HFF-Myc (cell line): ENCODE results near the gene TMEM106C.

Experiments used
- DNase-seq: peaks from one replicate; pipeline ENCODE4 v3.0.0-alpha.2; 2011; ENCODE audit warnings: low read depth; ENCODE audit errors: extremely low read depth
- H3K4me3 ChIP-seq: replicated peaks from 2 replicates; pipeline ENCODE4 v1.5.1; 2011; ENCODE audit warnings: low read depth, mild to moderate bottlenecking, control low read depth, low read length
- TF ChIP-seq, protein P1 (sequence below): IDR thresholded peaks from 2 replicates; pipeline ENCODE4 v1.5.1; 2012; ENCODE audit warnings: mild to moderate bottlenecking, low read depth, low read length, control low read depth; ENCODE audit errors: missing control alignments

Gene TMEM106C

DNA sequence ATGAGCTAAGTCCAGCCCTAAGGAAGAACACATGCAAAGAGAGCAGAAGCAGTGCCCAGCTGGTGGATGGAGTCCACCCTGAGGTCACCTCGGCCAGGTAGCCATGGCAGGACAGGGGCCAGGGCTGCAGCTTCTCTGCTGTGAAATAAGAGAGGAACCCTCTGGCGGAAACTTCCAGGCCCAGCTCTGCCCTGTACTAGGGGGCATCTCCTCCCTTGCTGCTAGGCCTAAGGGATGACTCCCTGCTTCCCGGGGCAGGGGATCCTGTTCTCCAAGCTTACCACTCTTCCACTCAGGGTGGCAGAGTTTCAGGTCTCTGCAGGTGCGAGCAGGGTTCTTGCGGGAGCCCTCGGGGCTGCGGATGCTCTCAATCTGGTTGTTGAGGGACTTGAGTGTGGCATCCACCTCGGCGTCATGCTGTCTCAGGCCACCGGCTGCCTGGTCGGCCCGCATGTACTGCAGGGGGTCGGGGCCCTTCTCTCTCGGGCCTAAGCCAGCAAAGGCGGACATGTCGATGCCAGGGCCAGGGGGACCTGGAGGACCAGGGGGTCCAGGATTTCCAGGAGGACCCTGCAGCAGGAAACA is 11.7 kb downstream of the TMEM106C start:
- no peak for DNase-seq
- H3K4me3 ChIP-seq, result no peak overlapping the region
- TF ChIP-seq, protein P1, sequence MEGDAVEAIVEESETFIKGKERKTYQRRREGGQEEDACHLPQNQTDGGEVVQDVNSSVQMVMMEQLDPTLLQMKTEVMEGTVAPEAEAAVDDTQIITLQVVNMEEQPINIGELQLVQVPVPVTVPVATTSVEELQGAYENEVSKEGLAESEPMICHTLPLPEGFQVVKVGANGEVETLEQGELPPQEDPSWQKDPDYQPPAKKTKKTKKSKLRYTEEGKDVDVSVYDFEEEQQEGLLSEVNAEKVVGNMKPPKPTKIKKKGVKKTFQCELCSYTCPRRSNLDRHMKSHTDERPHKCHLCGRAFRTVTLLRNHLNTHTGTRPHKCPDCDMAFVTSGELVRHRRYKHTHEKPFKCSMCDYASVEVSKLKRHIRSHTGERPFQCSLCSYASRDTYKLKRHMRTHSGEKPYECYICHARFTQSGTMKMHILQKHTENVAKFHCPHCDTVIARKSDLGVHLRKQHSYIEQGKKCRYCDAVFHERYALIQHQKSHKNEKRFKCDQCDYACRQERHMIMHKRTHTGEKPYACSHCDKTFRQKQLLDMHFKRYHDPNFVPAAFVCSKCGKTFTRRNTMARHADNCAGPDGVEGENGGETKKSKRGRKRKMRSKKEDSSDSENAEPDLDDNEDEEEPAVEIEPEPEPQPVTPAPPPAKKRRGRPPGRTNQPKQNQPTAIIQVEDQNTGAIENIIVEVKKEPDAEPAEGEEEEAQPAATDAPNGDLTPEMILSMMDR, result no peak

DNA sequence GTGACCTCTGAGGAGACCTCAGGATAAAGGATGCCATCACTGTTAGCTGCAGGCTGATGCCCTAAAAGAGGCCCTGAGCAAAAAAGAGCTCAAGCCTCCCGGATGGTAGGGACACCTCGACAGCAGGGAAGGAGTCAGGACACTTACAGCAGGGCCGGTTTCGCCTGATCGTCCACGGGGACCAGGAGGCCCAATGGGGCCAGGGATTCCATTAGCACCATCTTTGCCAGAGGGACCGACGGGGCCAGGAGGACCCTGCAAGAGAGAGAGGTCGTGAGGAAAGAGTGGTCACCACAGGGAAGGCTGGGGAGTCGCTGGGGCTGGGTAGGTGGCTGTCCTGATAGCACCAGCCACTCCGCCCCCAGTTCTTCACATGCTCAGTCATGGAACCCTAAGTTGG is 12.4 kb downstream of the TMEM106C start:
- no peak overlapping the region for H3K4me3 ChIP-seq
- DNase-seq, result no peak

DNA sequence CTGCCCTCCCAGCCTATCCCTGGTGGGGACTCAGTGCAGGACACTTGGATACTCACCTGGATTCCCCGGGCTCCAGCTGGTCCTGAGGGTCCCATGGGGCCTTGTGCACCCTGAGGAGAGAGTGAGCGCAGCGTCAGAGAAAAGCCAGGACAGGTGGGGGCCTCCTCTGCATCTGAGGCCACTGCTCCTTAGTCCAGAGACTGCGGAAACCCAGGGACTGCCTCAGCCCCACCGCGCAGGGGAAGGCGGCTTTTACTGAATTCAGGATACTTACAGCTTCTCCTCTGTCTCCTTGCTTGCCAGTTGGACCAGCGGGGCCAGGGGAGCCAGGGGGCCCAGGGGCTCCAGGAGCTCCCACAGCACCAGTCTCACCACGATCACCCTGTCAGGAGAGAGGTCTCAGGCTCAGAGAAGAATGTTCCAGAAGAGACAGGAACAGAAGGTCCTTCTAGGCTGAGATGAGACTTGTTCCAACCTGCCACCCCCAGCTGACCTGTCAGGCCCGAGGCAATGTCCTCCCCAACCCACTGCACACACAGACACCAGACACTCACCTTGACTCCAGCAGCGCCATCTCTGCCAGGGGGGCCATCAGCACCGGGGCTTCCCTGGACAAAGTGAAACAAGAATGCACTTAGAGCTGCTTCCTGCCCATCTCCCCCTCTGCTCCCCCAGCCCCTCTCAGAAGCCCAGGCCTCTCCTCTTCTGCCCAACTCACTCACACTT is 13.8 kb downstream of the TMEM106C start:
- DNase-seq, result no peak

More for the DNA sequence above, 12.4 kb downstream of the TMEM106C start:
- TF ChIP-seq, protein P1, result no peak

DNA sequence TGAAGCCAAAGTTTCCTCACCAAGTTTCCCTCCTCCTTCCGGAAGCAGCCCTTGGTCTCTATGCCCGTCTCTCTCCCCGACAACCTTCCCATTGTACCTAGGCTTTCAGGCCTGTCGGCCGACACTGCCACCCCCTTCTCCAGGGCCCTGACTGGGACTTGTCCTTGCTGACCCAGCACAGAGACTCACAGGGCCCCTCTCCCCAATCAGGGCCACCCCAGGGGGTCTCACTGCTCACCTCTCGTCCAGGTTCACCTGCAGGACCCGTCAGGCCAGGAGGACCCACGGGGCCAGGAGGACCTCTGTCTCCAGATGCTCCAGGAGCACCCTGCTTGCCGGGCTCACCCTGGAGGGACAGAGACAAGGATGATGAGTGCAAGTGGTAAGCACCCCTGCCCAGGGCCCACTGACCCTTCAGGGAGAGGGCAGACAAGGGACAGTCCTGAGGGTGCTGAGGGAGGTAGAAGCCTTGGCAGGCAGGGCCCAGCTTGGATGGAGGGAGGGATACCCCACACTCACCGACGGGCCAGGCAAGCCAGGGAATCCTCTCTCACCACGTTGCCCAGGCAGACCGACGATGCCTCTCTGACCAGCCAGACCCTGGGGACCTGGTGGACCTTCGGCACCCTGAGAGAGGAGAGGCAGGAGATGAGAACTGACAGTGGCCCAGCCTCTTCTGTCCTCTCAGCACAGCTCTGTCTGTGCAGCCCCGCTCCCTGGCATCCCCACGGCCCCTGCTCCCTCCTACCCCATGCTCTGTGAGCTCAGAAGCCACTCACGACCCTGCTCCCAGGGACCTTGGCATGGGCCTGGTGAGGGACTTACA is 14.6 kb downstream of the TMEM106C start:
- no peak for DNase-seq
- TF ChIP-seq, protein P1, result no peak
- H3K4me3 ChIP-seq, result no peak overlapping the region

More for the DNA sequence above, 13.8 kb downstream of the TMEM106C start:
- no peak overlapping the region for H3K4me3 ChIP-seq
- TF ChIP-seq, protein P1, result no peak

DNA sequence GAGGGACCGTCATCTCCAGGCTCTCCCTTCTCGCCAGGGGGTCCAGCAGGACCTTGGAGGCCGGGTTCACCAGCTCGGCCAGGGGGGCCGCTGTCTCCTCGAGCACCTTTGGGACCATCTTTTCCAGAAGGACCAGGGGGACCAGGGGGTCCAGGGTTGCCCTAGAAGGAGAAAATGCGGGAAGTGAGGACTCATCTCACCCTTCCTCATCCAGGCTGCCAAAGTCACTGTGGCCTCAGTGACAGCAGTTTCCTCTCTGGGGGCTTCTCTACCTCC is 15.1 kb downstream of the TMEM106C start:
- H3K4me3 ChIP-seq, result no peak overlapping the region
- TF ChIP-seq, protein P1, result no peak
- no peak for DNase-seq

DNA sequence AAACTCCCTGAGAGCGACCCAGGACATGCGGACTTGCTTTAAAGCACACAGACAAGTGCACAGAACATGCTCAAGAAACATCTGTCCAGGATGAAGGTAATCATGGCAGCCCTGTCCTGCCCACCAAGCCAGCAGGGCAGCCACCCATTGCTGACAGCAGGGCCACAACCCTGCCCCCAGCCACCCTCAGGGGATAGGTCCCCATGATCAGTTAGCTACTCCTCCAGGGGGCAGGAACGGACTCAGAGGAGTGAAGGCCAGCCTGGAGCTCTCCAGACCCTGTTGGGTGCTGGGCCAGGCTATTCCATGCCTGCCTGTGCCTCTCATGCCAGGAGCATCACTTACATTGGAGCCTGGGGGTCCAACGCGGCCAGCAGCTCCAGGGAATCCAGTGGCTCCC is 15.8 kb downstream of the TMEM106C start:
- H3K4me3 ChIP-seq, result no peak overlapping the region
- TF ChIP-seq, protein P1, result no peak
- no peak for DNase-seq
